ENCODE results near the gene CGB2. TPM values are rescaled to one million over a fixed set of nuclear protein-coding genes. Genes with fewer than 3 reads are reported as not detected.
"Not testable (repeated sequence)": the region's sequence is repeated elsewhere in the genome, so short reads cannot be mapped to it uniquely, and the experiment has no call there.

CGB2 gene
- 3.7 TPM in 1 of 2 replicates, not detected in the other for total RNA-seq (2014; rRNA removed; shearing (Covaris generic); ENCODE audit: low replicate concordance)

DNA sequence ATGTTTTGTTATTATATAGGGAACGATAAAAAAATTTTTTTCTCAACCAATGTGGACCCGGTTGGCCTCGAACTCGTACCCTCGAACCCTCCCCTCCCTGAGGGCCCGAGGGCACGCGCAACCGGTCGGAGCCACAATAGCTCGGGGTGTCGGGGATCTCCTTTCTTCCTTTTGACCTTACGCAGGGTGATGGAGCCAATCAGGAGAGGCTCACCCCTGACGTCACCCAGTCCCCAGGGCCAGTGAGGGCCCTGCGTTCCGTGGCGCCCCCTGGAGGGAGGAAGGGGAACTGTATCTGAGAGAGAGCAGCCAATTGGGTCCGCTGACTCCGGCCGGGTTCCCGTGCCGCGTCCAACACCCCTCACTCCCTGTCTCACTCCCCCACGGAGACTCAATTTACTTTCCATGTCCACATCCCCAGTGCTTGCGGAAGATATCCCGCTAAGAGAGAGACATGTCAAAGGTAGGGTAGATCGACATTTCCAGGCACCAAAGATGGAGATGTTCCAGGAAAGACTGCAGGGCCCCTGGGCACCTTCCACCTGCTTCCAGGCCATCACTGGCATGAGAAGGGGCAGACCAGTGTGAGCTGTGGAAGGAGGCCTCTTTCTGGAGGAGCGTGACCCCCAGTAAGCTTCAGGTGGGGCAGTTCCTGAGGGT is at the start of gene CGB2:
Gene CGB2 (plus strand): TSS at position 249 of the 660 bp plus-strand sequence. CDS start 206 bp downstream, at position 455.
- DNase-seq (ENCODE audit: low read depth); in situ Hi-C loops (cut with HindIII; ENCODE audit: low pct_unique_long_range_greater_than_20kb, low sequenced_read_pairs): not testable (repeated sequence)

DNA sequence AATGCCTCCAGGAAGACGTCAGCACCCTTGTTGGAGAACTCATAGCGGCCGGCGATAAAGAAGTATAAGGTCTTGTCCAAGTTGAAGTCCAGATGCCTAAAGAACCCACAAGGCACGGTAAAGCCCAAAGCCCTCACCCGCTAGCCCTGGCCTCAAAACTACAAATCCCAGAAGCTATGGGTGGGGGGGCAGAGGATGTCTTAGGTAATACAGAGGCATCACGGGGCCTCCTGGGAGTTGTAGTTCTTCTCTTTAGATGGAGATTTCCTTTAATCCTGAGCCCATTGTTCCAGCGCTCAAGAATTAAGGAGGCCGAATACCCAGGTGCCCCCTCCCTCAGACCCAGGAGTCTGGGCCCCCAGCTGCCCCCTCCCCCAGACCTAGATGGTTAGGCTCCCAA is 49.4 kb upstream of the CGB2 start:
- in situ Hi-C loops (cut with HindIII; ENCODE audit: low pct_unique_long_range_greater_than_20kb, low sequenced_read_pairs), result no loop called here
- DNase-seq (ENCODE audit: low read depth), result no peak

DNA sequence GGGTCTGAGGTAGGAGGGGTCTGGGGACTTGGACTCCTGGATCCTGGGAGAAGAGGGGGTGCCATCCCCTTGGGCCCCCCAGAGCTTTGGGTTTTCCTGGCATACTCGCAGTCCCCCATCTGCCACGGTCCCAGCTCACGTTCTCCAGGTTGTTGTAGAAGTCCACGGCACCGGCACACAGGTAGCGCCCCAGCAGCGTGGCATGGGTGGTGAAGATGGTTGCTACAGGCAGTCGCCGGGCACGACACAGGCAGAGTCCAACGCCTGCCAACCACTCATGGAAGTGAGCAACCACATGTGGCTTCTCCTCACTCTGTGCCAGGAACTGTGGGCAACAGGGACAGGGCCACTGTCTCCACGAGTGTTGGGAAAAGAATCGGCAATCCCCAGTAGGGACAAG is 46.0 kb upstream of the CGB2 start:
- in situ Hi-C loops (cut with HindIII; ENCODE audit: low pct_unique_long_range_greater_than_20kb, low sequenced_read_pairs), result no loop called here
- no peak for DNase-seq (ENCODE audit: low read depth)

GRCh38 chr19:48986211-48986610 is 45.5 kb upstream of the CGB2 start:
- no peak for DNase-seq (ENCODE audit: low read depth)
- in situ Hi-C loops (cut with HindIII; ENCODE audit: low pct_unique_long_range_greater_than_20kb, low sequenced_read_pairs), result no loop called here

- in situ Hi-C loops (cut with HindIII; ENCODE audit: low pct_unique_long_range_greater_than_20kb, low sequenced_read_pairs), result no loop called here
- DNase-seq (ENCODE audit: low read depth), result no peak
Observed at GRCh38 chr19:48987323-48987722, 44.4 kb upstream of the CGB2 start.

GRCh38 chr19:48988286-48988685 is 43.4 kb upstream of the CGB2 start:
- in situ Hi-C loops (cut with HindIII; ENCODE audit: low pct_unique_long_range_greater_than_20kb, low sequenced_read_pairs), result no loop called here
- no peak for DNase-seq (ENCODE audit: low read depth)

DNA sequence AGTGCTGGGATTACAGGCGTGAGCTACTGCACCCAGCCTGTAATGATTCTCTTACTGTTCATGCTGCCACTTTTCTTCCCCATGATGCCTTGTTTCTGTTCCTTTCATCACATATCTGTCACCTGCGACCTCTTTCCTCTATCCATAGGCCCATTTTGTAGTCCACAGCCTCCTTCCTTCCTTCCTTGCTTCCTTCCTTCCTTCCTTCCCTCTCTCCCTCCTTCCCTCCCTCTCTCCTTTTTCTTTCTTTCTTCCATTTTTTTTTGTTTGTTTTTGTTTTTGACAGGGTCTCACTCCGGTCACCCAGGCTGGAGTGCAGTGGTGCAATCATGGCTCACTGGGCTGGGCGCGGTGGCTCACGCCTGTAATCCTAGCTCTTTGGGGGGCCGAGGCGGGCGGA is 42.8 kb upstream of the CGB2 start:
- no peak for DNase-seq (ENCODE audit: low read depth)
- in situ Hi-C loops (cut with HindIII; ENCODE audit: low pct_unique_long_range_greater_than_20kb, low sequenced_read_pairs), result no loop called here

DNA sequence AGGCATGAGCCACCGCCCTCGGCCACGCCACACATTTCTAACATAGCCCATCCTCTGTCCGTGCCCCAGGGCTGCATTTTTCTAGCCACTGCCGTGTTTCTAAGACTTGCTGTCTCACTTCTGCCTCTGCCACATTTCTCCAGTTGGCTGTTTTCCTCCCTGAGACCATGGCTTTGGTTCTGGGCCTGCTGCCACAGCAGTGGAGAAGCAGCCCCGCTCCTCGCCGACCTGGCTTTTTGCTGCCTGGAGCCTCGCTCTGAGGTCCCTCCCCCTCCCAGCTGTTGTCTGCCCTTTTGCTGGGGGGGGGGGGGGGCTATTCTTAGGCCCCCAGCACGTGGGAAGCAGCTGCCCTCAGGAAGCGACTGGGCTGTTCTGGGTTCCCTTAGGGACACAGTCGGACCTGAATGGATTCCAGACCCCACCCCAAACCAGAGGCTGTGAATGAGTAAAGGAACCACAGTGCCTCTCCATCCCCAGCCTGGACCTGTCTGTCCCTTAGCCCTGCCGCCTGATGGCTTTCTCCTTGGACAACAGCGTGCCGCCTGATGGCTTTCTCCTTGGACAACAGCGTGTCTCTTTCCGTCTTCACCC is 41.9 kb upstream of the CGB2 start:
- DNase-seq (ENCODE audit: low read depth), result no peak
- in situ Hi-C loops (cut with HindIII; ENCODE audit: low pct_unique_long_range_greater_than_20kb, low sequenced_read_pairs), result no loop called here

DNA sequence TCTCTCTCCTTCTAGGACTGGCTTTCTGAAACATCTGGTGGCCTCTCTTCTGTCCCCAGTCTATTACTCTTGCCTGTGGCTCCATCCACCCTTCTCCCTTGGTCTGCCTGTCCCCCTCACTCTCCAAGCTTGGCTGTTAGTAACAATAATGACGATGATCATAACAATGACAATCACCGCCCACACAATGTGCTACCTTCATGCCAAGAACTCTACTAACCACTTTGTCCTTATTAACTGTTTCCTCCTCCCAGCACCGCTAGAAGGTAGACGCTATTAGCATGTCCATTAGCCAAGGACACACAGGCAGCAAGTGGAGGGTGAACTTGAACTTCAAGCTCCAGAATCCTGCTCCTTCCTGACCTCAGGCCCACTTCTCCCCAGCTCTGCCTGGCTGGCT is 41.3 kb upstream of the CGB2 start:
- in situ Hi-C loops (cut with HindIII; ENCODE audit: low pct_unique_long_range_greater_than_20kb, low sequenced_read_pairs), result no loop called here
- no peak for DNase-seq (ENCODE audit: low read depth)

DNA sequence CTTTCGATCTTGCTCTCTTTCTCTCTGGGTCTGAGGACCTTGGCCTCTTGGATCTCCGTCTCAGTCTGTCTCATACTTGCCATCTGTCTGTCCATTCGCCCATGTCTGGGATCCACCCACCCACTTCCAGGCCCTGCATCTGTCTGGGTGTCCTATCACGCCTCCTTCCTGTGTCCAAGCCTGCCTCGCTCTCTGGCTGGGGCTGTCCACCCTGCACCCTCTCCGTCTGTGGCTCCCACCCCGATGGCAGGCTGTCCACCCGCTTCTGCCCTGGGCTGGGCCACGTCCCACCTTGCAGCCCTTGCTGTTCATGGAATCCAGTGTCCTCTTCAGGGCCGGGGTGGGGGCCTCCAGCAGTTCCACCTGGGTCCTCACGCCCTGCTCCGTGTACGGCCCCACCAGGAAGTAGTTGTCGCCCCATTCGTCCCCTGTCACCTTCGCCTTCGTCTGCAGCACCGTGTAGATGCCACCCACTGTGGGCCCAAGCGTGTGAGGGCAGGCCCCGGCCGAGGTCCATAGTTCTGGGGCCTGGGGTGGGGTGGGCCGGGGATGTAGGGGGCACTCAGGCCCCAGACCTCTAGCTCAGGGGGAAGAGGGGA is 40.6 kb upstream of the CGB2 start:
- in situ Hi-C loops (cut with HindIII; ENCODE audit: low pct_unique_long_range_greater_than_20kb, low sequenced_read_pairs), result no loop called here
- no peak for DNase-seq (ENCODE audit: low read depth)

DNA sequence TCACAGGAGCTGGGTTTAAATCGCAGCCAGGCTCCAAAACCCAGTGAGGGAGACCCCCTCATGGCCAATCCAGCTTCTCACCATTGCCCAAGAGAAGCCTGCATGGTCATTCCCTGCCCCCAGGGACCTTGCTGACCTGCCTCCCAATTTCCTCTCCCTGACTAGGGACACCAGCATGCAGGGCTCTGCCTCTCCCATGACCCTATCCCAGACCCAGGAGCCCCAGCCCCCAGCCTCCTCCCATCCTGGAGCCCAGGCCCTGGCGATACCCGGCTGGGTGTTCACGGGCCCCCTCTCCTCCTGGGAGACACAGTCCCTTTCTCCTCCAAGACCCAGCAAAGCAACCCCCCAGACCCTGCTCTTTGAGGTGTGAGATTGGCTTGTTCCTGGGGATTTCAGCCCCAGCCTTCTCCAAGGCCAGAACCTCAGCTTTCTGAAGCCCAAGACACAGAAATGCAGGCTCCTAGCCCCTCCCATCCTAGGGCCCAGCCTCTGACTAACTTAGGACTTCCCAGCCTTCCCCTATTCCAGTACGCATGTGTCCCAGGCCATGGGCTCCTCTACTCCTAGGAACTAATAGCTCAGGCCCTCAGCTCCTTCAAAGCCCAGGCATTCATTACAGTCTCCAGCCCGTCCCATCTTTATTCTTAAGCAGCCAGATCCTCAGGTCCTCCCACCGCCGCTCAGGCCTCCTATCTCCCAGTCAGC is 39.7 kb upstream of the CGB2 start:
- in situ Hi-C loops (cut with HindIII; ENCODE audit: low pct_unique_long_range_greater_than_20kb, low sequenced_read_pairs), result no loop called here
- peak; percentile 53 for DNase-seq (ENCODE audit: low read depth)

DNA sequence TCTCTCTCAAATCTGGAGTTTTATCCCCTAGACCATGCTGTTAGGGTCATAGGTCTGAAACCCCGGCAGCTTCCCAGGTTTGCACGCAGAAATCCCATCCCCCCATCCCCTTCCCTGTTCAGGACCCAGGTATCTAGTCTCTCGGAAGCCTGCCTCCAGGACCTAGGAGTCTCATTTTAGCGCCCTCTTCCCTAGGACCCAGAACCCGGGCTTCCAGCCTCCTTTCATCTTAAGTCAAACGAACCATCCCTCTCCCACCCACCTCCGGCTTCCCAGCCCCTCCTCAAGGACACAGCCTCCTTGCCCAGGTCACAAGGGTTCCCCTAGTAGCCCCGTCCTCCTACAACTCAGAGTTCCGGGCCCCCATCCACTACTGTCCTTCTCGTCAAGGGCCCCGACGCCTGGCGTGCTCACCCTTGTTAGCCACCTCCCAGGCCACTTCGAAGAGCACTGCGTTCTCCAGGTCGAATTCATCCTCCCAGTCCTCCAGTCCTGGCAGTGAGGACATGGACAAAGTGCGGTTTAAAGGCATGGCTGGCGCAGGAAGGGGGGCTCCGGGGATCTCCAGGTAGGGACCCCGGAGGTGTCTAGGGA is 39.0 kb upstream of the CGB2 start:
- in situ Hi-C loops (cut with HindIII; ENCODE audit: low pct_unique_long_range_greater_than_20kb, low sequenced_read_pairs), result no loop called here
- no peak for DNase-seq (ENCODE audit: low read depth)

GRCh38 chr19:48993175-48994034 is 38.3 kb upstream of the CGB2 start, which contains the start of the genes GYS1 and RUVBL2:
Gene GYS1 (minus strand): TSS chr19:48993309. CDS start chr19:48993112, 197 bp downstream.
Gene RUVBL2 (plus strand): TSS chr19:48993887. CDS start chr19:48993912, 25 bp downstream.
- in situ Hi-C loops (cut with HindIII; ENCODE audit: low pct_unique_long_range_greater_than_20kb, low sequenced_read_pairs), result no loop called here
- peak; percentile 100 for DNase-seq (ENCODE audit: low read depth)

GRCh38 chr19:48994035-48994386 is 37.7 kb upstream of the CGB2 start:
- in situ Hi-C loops (cut with HindIII; ENCODE audit: low pct_unique_long_range_greater_than_20kb, low sequenced_read_pairs), result no loop called here
- no peak for DNase-seq (ENCODE audit: low read depth)

GRCh38 chr19:48997972-48998371 is 33.7 kb upstream of the CGB2 start:
- in situ Hi-C loops (cut with HindIII; ENCODE audit: low pct_unique_long_range_greater_than_20kb, low sequenced_read_pairs), result no loop called here
- DNase-seq (ENCODE audit: low read depth), result peak; percentile 54

DNA sequence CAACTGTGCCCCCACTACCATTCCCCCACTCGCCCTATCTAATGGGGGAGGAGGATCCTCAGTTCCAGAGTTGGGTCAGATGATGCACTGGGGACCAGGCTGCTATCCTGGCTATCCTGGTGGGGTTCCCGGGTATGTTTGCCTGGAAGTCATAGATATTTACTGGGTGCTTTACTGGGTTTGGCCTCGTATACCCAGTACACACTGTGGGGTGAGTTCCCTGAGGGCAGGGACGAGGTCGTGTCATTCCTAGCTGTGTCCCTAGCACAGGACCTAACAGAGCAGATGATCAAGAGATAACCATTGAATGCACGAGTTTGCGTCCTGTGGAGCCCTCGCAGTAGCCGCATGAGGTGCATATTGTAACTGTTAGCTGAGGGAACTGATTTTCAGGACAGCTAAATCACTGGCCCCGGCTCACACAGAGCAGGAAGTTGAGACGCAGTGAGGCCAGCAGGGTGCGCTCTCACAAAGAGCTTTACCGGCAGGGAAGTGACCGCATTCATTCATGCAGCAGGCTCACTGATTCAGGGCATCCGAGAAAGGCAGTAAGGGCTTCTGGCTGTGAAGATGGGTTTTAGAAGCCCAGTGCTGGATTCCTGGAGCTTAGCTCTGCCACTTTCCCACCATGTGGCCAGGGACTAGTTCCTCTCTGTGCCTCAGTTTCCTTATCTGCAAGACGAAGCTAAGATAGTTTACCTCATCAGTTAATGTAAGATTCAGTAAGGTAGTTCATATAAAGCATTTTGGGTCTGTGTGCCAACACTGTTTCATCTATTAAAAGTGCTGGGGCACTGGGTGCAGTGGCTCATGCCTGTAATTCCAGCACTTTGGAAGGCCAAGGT is 32.0 kb upstream of the CGB2 start:
- no peak for DNase-seq (ENCODE audit: low read depth)
- in situ Hi-C loops (cut with HindIII; ENCODE audit: low pct_unique_long_range_greater_than_20kb, low sequenced_read_pairs), result no loop called here

DNA sequence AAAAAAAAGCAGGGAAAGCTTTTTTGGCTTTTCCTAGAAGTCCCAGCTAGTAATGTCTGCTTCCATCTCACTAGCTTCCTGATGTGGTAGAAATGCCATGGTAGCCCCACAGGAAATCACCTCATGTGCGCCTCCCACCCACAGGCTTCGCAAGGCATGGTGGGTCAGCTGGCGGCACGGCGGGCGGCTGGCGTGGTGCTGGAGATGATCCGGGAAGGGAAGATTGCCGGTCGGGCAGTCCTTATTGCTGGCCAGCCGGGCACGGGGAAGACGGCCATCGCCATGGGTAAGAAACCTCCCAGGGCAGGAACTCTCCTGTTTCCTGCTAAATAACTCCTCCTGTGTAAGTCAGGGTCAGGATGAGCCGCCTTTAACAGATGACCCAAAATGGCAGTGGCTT is 27.6 kb upstream of the CGB2 start:
- no peak for DNase-seq (ENCODE audit: low read depth)
- in situ Hi-C loops (cut with HindIII; ENCODE audit: low pct_unique_long_range_greater_than_20kb, low sequenced_read_pairs), result no loop called here

Data from Caki2 (cell line).